GM18520 (cell line): ENCODE measurements around the gene RAMACL.
"Not testable (repeated sequence)": the region's sequence is repeated elsewhere in the genome, so short reads cannot be mapped to it uniquely, and the experiment has no call there.

Source experiments
- ATAC-seq: cut with Tn5 transposase; IDR thresholded peaks from one replicate; pipeline ENCODE4 v1.9.1; 2021; ENCODE audit not compliant: unreplicated experiment

The RAMACL gene

DNA sequence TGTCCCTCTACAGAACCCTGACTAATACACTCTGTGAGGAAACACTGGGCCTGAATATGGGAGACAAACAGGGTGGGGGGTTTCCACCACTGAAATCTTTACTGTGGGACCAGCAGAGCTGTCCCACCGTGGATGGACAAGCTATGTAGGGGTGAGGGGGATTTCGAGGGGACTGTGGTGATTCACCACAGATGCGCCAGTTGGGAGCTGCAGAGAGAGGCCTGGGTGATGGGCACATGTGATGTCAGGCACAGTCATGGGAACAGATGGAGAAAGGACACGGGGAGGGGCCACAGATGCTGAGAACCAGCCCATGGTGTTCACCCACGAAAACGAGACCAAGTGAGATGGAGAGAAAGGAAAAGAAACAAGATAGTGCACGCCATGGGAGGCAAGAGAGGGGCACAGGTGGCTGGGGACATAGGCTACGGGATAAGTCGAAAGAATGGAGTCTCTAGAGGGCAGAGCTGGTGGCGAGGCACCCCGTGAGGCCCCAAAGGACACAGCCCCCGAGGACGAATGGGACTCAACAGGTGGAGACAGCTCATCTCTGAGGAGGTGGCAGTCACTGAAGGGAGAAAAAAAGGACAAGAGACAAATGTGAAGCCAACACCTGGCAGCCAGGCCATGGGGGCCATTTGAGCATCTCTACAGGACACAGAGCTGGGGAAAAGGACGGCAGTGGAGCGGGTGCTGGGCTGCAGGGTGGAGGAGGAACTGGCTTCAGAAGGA, 10.5 kb upstream of the RAMACL start:
- ATAC-seq: no peak

DNA sequence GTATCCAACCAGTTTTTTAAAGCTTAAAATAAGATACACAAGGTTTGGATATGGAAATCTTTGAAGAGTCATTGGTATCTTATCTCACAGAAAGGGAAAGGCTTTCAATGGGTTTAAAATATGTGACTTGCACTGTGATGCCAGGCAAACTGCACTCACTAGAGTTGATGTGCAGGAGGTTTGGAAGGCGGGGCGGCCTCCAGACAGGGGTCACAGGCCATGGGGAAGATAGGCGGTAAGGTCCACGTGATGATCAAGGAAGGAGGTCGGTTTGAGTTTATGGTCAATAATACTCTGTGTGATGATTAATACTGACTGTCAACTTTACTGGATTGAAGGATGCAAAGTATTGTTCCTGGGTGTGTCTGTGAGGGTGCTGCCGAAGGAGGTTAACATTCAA, 9.5 kb upstream of the RAMACL start:
- no peak for ATAC-seq

- no peak for ATAC-seq
Measured at GRCh38 chr6:166595061-166595780, 8.7 kb upstream of the RAMACL start.

DNA sequence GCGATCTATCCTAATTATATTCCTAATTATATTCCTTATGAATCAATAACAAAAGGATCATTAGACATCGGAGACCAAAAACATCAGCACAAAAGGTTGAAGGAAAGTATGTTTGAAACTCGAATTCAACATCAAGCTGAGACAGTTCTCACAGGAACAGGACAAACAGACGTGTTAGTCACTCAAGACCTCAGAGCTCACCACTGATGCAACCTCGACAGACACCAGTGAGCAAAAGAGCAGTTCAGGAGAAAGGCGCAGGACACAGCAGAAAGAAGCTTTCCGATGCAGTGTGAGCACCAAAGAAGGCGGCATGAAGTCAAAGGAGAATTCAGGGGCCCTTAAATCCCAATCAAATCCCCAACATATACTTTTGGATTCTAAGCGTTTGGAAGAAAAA, 6.3 kb upstream of the RAMACL start:
- ATAC-seq: no peak

DNA sequence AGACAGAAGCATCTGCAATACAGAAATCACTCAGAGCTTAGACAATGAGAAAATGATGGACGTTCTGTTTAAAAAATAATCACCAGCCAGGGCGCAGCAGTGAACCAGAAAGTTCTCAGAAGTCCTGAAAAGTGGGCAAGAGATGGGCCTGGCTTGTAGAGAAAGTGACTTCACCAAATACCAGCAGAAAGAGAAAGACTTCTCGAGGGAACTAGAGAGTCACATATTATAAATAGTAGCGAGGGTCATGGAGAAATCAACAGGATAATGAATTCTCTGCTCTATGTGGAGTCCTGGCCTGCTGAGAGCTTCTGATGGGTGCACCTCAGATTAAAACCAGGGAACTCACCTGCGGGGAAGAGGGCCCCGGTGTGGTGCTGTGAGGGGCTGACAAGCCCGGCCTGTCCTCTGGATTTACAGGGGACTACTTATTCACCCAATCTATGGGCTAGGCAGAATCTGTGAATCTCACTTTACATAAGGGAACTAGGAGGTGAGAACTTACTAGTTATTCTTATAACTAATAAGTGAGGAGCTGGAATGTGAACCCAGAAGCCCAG, 5.6 kb upstream of the RAMACL start:
- no peak for ATAC-seq

DNA sequence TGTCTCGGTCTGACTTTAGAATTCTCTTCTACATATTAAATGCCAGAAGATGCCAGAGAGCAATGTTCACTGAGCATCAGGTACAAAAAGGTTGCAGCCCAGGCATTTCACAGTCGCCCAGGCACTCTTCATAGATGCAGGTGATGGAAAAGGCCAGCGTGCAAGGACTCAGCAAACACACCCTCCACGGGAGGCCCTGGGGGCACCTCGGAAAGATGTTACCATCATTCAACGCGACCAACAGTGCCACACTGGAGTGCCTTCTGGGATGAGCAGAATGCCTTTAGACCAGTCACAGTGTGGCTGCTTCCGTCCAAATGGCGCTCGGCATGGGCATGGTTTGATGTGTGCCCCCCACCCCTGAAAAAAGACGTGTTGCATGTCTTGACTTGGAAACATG, 4.5 kb upstream of the RAMACL start:
- no peak for ATAC-seq

- no peak for ATAC-seq
Measured at GRCh38 chr6:166589786-166590574, 3.5 kb upstream of the RAMACL start.

DNA sequence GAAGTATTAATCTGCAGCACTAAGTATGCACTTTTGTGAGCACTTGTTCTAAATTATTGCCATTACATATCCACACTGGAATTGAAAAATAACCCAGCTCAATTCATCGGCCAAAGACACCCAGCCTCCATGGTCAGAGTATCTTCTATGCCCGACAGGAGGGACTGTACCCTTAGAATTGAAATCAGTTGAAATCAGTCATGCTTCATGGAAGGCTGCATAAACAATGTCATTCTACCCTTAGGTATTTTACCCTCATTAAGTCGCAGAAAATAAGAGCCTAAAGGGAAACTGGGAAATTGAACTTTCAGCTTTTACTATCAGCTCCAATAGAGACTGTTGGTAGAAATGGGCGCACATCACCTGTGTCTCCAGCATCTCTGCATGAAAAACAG, 2.9 kb upstream of the RAMACL start:
- ATAC-seq: peak; percentile 37

- ATAC-seq: no peak
Measured at GRCh38 chr6:166588691-166589336, 2.3 kb upstream of the RAMACL start.

DNA sequence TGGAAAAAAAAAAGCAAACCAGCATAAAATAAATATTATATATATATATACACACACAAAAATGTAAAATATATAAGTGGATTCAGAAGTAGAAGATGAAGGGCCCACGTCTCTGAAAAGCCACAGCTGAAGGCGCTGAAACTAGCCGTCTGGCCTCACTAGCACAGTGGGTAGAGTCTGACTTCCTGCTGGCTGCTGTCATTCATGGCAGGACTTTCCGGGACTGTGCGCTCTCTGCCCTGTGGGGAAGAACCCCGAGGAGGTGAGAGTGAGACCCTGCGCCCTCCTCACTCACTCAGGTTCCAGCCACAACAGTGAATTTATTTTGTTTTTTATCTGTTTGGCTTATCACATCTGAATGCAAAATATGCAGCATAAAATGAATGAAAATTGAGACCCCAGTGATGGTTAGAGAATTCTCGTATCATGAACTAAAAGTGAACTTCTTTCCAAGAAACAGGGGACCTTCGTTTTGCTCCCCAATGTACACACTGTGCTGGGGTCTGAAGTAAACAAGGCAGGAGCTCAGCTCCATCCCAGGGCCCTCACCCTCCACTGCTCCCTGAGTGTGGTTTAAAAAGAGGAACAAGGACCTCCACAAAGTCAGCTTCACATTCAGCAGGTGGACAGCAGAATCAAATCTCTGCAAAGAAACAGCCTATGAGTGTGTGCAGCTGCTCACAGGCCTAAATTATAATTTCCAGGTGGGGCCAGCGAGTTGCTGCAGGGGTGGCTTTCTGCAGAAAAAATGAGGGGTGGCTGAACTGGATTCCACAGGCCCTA, 1.3 kb upstream of the RAMACL start:
- ATAC-seq: peak; percentile 53

DNA sequence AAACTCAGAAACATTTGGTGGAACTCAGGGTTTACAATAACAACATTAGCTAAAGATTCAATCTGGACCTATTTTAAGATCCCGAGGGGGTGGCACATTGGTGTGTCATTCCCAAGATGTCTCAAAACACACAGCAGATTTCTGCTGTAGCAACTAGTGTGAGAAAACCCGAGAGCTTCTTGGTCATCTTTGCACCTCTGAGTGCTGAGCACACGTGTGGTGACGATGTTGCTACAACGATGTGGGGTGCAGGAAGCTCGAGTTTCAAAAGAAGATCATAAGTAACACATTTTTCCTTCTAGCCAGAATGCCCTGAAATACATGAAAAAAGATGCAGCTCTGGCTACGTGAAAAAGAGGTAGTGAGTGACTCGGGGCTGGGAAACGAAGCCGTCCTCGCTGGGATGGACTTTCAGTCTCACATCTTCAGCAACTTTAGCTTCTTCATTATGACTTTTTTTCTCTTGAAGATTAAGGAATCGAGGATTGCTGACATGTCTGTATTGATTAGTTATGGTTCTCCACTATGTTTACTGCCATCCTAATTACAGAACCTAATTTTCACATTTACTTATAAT, 1.5 kb downstream of the RAMACL start:
- no peak for ATAC-seq

DNA sequence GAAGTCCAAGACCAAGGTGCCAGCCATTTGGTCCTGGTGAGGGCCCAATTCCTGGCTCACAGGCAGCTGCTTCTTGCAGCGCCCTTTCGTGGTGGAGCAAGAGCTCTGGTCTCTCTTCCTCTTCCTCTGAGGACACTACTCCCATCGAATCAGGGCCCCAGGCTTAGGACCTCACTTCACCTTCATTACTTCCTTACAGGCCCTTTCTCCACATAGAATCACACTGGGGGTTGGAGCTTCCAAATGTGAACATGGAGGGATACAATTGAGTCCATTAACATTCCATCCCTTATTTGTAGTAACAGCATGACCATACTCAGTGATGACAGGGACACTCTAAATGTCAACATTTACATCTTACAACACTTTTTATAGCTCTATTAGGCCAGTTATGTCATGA, 2.3 kb downstream of the RAMACL start:
- ATAC-seq: no peak

GRCh38 chr6:166583230-166583965, 3.1 kb downstream of the RAMACL start:
- ATAC-seq: no peak

- ATAC-seq: no peak
Measured at GRCh38 chr6:166582258-166582657, 4.2 kb downstream of the RAMACL start.

GRCh38 chr6:166581801-166582200, 4.7 kb downstream of the RAMACL start:
- ATAC-seq: not testable (repeated sequence)

- no peak for ATAC-seq
Measured at GRCh38 chr6:166581091-166581511, 5.4 kb downstream of the RAMACL start.

GRCh38 chr6:166580076-166581050, 6.1 kb downstream of the RAMACL start:
- no peak for ATAC-seq

GRCh38 chr6:166579237-166579850, 7.1 kb downstream of the RAMACL start:
- ATAC-seq: no peak
